ENCODE data around the gene CACNA1G.

CACNA1G gene

GRCh38 chr17:50614471-50615051 lies 54.0 kb downstream of the CACNA1G start:
- no peak for DNase-seq (ENCODE audit: low spot score)

GRCh38 chr17:50615828-50616227 lies 55.3 kb downstream of the CACNA1G start:
- DNase-seq (ENCODE audit: low spot score), result no peak

- DNase-seq (ENCODE audit: low spot score), result no peak
Observed at GRCh38 chr17:50618300-50618699, 57.8 kb downstream of the CACNA1G start.

- DNase-seq (ENCODE audit: low spot score), result no peak
Observed at GRCh38 chr17:50618941-50619340, 58.4 kb downstream of the CACNA1G start.

GRCh38 chr17:50619489-50619888 lies 59.0 kb downstream of the CACNA1G start:
- DNase-seq (ENCODE audit: low spot score), result no peak

GRCh38 chr17:50620237-50620636 lies 59.7 kb downstream of the CACNA1G start:
- no peak for DNase-seq (ENCODE audit: low spot score)

GRCh38 chr17:50620858-50621257 lies 60.3 kb downstream of the CACNA1G start:
- DNase-seq (ENCODE audit: low spot score), result no peak

- DNase-seq (ENCODE audit: low spot score), result no peak
Observed at GRCh38 chr17:50621574-50622031, 61.1 kb downstream of the CACNA1G start.

GRCh38 chr17:50624321-50624934 lies 63.9 kb downstream of the CACNA1G start:
- DNase-seq (ENCODE audit: low spot score), result no peak

- DNase-seq (ENCODE audit: low spot score), result no peak
Observed at GRCh38 chr17:50625032-50625871, 64.7 kb downstream of the CACNA1G start.

- peak; percentile 55 for DNase-seq (ENCODE audit: low spot score)
Observed at GRCh38 chr17:50626037-50626574, 65.6 kb downstream of the CACNA1G start.

GRCh38 chr17:50627036-50627781 lies 66.7 kb downstream of the CACNA1G start:
- DNase-seq (ENCODE audit: low spot score), result no peak

GRCh38 chr17:50627782-50628601 lies 67.5 kb downstream of the CACNA1G start:
- DNase-seq (ENCODE audit: low spot score), result no peak

- no peak for DNase-seq (ENCODE audit: low spot score)
Observed at GRCh38 chr17:50629902-50630301, 69.4 kb downstream of the CACNA1G start.

- no peak for DNase-seq (ENCODE audit: low spot score)
Observed at GRCh38 chr17:50630524-50631194, 70.1 kb downstream of the CACNA1G start.

GRCh38 chr17:50631195-50631907 lies 70.8 kb downstream of the CACNA1G start:
- DNase-seq (ENCODE audit: low spot score), result peak; percentile 39

- DNase-seq (ENCODE audit: low spot score), result peak; percentile 32
Observed at GRCh38 chr17:50631908-50632571, 71.5 kb downstream of the CACNA1G start.

GRCh38 chr17:50632637-50633036 lies 72.1 kb downstream of the CACNA1G start:
- no peak for DNase-seq (ENCODE audit: low spot score)

- DNase-seq (ENCODE audit: low spot score), result no peak
Observed at GRCh38 chr17:50633683-50634082, 73.2 kb downstream of the CACNA1G start.

Measured in kidney capillary endothelial cell (primary cell).